H1 (cell line): ENCODE measurements around the gene GATB. TPM values are rescaled to one million over a fixed set of nuclear protein-coding genes. Genes with fewer than 3 reads are reported as not detected.

ENCODE experiments used
- MAFK ChIP-seq: IDR thresholded peaks from 2 replicates; pipeline ENCODE4 v1.6.1; 2012; ENCODE audit warnings: low read depth, mild to moderate bottlenecking, improper control_type of control experiment, low read length
- SP4 ChIP-seq: IDR thresholded peaks from 2 replicates; pipeline ENCODE4 v1.6.1; 2012; ENCODE audit warnings: low read length, inconsistent platforms
- polyA plus RNA-seq, 7 experiments: library from polyadenylated mRNA; depleted of rRNA in 3 of 7; stranded (reverse) in 5 of 7; unstranded in 2 of 7; fragments of >200 nt in 5 of 7; fragments of 200-250 nt in 2 of 7; gene quantifications; 1 replicate in 5 of 7; 2 replicates in 1 of 7; 4 replicates in 1 of 7; pipeline versions ENCODE4 v1.2.1 to v1.2.3, GENCODE V29; 2011 to 2013; ENCODE audit warnings: missing spikeins in 2 of 7, mixed read lengths in 2 of 7
- total RNA-seq: library from RNA; stranded (reverse); fragmentation: NEBNext Ultra II Directional; extraction: Animal tissue kit (Norgen Biotek cat#: 25700); gene quantifications from 2 replicates; pipeline ENCODE4 v1.2.1, GENCODE V29; 2021
- TF ChIP-seq, protein P1 (sequence below): IDR thresholded peaks from 2 replicates; pipeline ENCODE4 v1.6.1; 2012; ENCODE audit warnings: inconsistent platforms

Gene GATB
- total and polyA plus RNA-seq, 2 of the 8 experiments (the other 6 are each of a cell fraction or from before 2014, with no cell fraction given), result 15.3 to 18.0 TPM

DNA sequence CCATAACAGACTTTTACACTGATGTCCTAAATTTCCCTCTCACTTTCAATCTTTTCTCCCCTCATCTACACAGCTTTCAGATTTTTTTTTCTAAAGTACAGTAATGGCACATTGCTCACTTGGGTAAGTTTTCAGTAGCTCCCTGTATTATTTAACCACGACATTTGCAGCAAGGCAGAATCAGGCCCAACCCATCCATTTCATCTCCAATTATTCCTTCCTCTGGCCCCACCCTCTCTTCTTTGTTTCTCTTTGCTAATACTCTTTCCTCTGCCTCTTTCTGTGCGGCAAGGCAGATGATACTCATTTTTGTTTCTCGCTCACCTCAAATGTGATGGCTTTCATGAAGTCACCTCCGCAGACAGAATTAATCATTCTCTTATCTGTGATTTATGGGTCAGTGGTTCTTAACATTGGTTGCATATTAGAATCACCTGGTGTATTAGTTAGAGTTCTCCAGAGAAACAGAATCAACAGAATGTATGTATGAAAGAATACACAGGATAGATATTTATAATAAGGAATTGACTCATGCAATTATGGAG lies 43.4 kb upstream of the GATB start (continued):
- TF ChIP-seq, protein P1, sequence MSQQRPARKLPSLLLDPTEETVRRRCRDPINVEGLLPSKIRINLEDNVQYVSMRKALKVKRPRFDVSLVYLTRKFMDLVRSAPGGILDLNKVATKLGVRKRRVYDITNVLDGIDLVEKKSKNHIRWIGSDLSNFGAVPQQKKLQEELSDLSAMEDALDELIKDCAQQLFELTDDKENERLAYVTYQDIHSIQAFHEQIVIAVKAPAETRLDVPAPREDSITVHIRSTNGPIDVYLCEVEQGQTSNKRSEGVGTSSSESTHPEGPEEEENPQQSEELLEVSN, result no peak
- TF ChIP-seq SP4, result no peak
- no peak for TF ChIP-seq MAFK
